COLO829 (cell line): Measurements from ENCODE around the gene DLG5.

Experiments used
- DNase-seq: peaks from one replicate; pipeline ENCODE4 v3.0.0; 2012; ENCODE audit warnings: low spot score

DLG5 gene

GRCh38 chr10:77867124-77867719 is 59.3 kb downstream of the DLG5 start:
- no peak for DNase-seq

GRCh38 chr10:77866598-77866997 is 60.0 kb downstream of the DLG5 start:
- DNase-seq: no peak

- no peak for DNase-seq
Measured at GRCh38 chr10:77865580-77866324, 60.8 kb downstream of the DLG5 start.

GRCh38 chr10:77864151-77864851 is 62.3 kb downstream of the DLG5 start:
- no peak for DNase-seq

DNA sequence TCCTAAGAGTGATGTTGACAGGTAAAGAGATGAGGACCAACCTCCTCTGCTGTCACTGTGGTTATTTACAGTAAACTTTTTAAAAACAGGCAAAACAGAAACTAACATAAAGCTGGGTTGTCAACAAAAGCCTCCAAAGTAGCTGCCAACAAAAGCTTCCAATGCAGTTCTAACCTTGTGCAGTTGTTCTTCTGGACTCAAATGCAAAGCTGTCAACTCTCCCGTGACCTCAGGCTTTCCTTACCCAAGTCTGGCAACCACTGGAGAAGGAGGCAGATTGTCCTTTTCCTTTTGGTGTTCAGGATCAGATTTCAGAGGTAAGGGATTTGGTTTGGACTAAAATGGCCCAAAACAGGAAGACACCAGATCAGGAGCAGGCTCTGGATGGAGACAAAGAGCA is 63.1 kb downstream of the DLG5 start:
- no peak for DNase-seq

GRCh38 chr10:77862595-77862994 is 64.0 kb downstream of the DLG5 start:
- no peak for DNase-seq

DNA sequence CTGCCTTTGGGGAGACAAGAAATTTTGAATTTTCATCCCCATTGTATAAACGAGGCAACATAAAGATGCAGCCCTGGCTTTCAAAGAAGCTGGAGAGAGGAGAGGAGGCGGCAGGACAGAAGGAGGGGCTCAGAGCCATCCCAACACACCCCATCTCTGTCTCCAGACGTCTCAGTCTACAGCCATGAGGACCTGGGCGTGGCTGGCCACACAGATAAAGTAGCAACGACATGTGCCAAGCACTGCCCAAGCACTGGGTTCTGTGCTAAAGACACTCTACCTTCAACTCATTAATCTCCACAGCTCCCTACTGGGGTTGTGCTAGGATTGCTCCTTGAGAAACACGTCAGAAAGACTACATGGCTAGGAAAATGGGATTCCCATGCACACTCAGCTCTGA is 65.2 kb downstream of the DLG5 start:
- DNase-seq: no peak

DNA sequence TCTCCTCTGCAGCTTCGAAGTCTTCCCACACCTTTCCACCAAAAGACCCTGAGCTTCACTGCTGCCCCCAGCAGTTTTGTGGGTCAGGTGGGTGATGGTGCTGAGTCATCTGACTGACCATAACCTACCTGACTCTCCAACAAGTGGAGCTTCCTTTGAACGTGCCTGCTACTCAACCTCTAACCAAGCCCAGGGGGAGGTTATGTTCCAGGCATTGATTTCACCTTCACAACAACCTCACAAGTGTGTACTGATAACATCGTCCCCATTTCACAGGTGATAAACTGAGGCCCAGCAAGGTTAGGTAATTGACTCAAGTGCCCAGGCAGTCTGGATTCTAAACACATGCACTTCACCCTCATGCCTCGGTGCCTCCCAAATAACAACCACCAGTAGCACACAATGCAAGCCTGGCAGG is 66.7 kb downstream of the DLG5 start:
- DNase-seq: no peak

DNA sequence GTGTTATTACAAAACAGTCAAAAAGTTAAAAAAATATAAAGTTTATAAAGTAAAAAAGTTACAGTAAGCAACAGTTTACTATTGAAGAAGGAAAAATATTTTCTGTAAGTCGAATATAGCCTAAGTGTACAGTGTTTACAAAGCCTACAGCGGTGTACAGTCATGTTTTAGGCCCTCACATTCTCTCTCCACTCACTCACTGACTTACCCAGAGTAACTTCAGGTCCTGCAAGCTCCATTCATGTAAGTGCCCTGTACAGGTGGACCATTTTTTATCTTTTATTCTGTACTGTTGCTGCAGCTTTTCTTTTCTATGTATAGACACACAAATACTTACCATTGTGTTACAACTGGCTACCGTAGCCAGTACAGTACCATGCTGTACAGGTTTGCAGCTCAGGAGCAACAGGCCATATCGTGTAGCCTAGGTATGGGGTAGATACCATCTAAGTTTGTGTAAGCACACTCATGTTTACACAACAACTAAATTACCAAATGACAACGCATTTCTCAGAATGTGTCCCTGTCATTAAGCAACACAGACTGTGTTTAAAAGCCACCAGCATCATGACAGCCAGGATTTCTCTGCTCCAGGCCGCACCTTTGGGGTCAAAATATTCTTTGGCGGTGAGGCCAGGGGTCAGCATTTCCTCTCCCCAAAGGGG is 67.2 kb downstream of the DLG5 start:
- DNase-seq: no peak

- no peak for DNase-seq
Measured at GRCh38 chr10:77857272-77857671, 69.3 kb downstream of the DLG5 start.

- DNase-seq: no peak
Measured at GRCh38 chr10:77856566-77856965, 70.0 kb downstream of the DLG5 start.

- no peak for DNase-seq
Measured at GRCh38 chr10:77855404-77856155, 71.0 kb downstream of the DLG5 start.

GRCh38 chr10:77854115-77854514 is 72.4 kb downstream of the DLG5 start:
- DNase-seq: no peak

DNA sequence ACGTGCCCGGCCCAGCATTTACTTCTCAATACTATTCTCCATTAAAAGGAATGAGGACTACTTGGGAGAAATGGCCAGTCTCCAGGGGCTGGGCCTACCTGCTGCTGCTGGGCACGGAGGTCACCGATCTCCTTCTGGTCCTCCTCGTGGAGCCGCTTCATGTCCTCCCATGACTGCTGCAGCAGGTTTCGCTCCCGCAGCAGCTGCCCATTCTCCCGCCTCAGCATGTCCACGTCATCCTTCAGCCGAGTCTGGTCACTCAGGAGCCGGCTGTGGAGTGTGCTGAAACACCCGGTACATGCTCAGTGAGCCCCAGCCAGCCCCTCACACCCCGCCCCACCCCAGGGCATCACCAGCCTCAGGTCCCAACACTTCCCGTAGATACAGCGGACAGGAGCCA is 73.3 kb downstream of the DLG5 start:
- DNase-seq: no peak

GRCh38 chr10:77850620-77851231 is 75.8 kb downstream of the DLG5 start:
- no peak for DNase-seq

GRCh38 chr10:77849039-77849664 is 77.4 kb downstream of the DLG5 start:
- DNase-seq: peak; percentile 30

- DNase-seq: peak; percentile 37
Measured at GRCh38 chr10:77846718-77847311, 79.7 kb downstream of the DLG5 start.

GRCh38 chr10:77845451-77845850 is 81.1 kb downstream of the DLG5 start:
- no peak for DNase-seq

DNA sequence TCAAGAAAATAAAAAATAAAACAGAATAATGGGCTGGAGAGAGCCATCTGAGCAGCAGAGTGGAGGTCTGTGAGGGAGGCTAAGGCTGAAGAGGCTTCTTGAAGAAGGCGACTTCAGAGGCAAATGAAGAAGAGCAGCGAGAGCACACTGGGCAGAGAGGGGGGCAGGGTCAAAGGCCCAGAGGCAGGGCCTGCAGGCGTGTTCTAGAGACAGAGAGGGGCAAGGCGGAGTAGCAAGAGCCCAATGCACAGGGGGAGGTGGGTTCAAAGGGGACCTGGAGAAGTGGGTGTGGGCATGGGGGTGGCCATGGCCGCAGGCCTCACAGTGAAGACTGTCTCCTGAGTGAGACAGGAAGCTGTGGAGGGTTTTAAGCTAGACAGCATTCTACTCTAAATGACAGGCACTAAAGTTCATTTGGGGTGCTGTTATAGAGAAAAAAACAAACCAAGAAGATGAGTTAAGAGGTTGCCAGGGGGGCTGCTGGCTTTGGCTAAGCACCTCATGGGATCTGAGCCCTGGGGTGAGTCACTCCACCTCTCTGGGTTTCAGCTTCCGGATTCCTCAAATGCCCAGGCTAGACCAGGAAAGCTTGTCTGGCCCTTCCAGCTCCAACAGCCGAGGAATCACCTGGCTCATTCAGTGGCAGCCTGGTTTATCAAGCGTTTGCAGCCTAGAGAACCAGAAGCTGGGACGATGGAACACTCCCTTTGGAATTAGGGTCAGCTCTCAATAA is 81.7 kb downstream of the DLG5 start:
- no peak for DNase-seq

GRCh38 chr10:77844177-77844576 is 82.4 kb downstream of the DLG5 start:
- DNase-seq: no peak
